HEK293T (cell line): ENCODE measurements around the gene SLC1A4.
"Not testable (repeated sequence)": the region's sequence is repeated elsewhere in the genome, so short reads cannot be mapped to it uniquely, and the experiment has no call there.

Experiments
- CTCF ChIA-PET: fragments of 350-600 bp; formaldehyde crosslinking; extraction: SDS; loops from one replicate; lab custom pipeline; 2021; ENCODE audit warnings: antibody characterized with exemption, inconsistent platforms; lab: Yijun Ruan, JAX
- POLR2A ChIA-PET: fragments of 350-600 bp; formaldehyde crosslinking; extraction: SDS; loops from one replicate; lab custom pipeline; 2020; ENCODE audit warnings: antibody characterized with exemption, inconsistent platforms; lab: Yijun Ruan, JAX
- DNase-seq: peaks from one replicate; pipeline ENCODE4 v3.0.0; 2012; ENCODE audit warnings: mixed read lengths; ENCODE audit errors: extremely low spot score
- ARNT ChIP-seq: fragments of 450-650 bp; IDR thresholded peaks from 2 replicates; pipeline ENCODE4 v1.6.1; 2017; ENCODE audit warnings: mild to moderate bottlenecking
- BHLHE40 ChIP-seq: fragments of 450-650 bp; IDR thresholded peaks from 2 replicates; pipeline ENCODE4 v1.6.1; 2016; ENCODE audit warnings: mild to moderate bottlenecking, moderate library complexity, borderline replicate concordance
- CTBP1 ChIP-seq: fragments of 450-650 bp; IDR thresholded peaks from 2 replicates; pipeline ENCODE4 v1.6.1; 2016; ENCODE audit warnings: borderline replicate concordance
- ELF4 ChIP-seq: fragments of 450-650 bp; IDR thresholded peaks from 2 replicates; pipeline ENCODE4 v1.6.1; 2017; ENCODE audit warnings: antibody characterized with exemption
- FOXA1 ChIP-seq: fragments of 450-650 bp; IDR thresholded peaks from 2 replicates; pipeline ENCODE4 v1.6.1; 2016; ENCODE audit warnings: mild to moderate bottlenecking
- FOXK2 ChIP-seq: fragments of 450-650 bp; IDR thresholded peaks from 2 replicates; pipeline ENCODE4 v1.6.1; 2016; ENCODE audit warnings: mild to moderate bottlenecking
- FOXM1 ChIP-seq: fragments of 450-650 bp; IDR thresholded peaks from 2 replicates; pipeline ENCODE4 v1.6.1; 2017; ENCODE audit warnings: mild to moderate bottlenecking, borderline replicate concordance
- HDGF ChIP-seq: fragments of 450-650 bp; IDR thresholded peaks from 2 replicates; pipeline ENCODE4 v1.6.1; 2017; ENCODE audit warnings: antibody characterized with exemption, borderline replicate concordance
- L3MBTL2 ChIP-seq: fragments of 450-650 bp; conservative IDR thresholded peaks from 2 replicates; pipeline ENCODE4 v1.6.1; 2016; ENCODE audit warnings: mild to moderate bottlenecking
- LEF1 ChIP-seq: fragments of 450-650 bp; IDR thresholded peaks from 2 replicates; pipeline ENCODE4 v1.6.1; 2017; ENCODE audit warnings: mild to moderate bottlenecking, borderline replicate concordance
- NFRKB ChIP-seq: fragments of 450-650 bp; IDR thresholded peaks from 2 replicates; pipeline ENCODE4 v1.6.1; 2016; ENCODE audit warnings: mild to moderate bottlenecking, moderate library complexity
- PKNOX1 ChIP-seq: fragments of 450-650 bp; IDR thresholded peaks from 2 replicates; pipeline ENCODE4 v1.6.1; 2016
- SP1 ChIP-seq: fragments of 450-650 bp; IDR thresholded peaks from 2 replicates; pipeline ENCODE4 v1.6.1; 2017
- SUZ12 ChIP-seq: fragments of 450-650 bp; IDR thresholded peaks from 2 replicates; pipeline ENCODE4 v1.6.1; 2016; ENCODE audit warnings: mild to moderate bottlenecking
- TARDBP ChIP-seq: fragments of 450-650 bp; IDR thresholded peaks from 2 replicates; pipeline ENCODE4 v1.6.1; 2016
- ZNF384 ChIP-seq: fragments of 450-650 bp; IDR thresholded peaks from 2 replicates; pipeline ENCODE4 v1.6.1; 2016

SLC1A4 gene

GRCh38 chr2:64963719-64964118, 25.5 kb upstream of the SLC1A4 start:
- POLR2A ChIA-PET: no interaction called here
- no peak for TF ChIP-seq ZNF384
- TF ChIP-seq HDGF: no peak
- TF ChIP-seq BHLHE40: no peak
- no peak for TF ChIP-seq ELF4
- DNase-seq: no peak
- CTCF ChIA-PET: no interaction called here

- DNase-seq: no peak
- ChIA-PET CTCF (no interaction called here), POLR2A (no interaction called here)
- TF ChIP-seq FOXM1: no peak
- no peak for TF ChIP-seq ARNT
- TF ChIP-seq HDGF: no peak
- TF ChIP-seq NFRKB: no peak
- no peak for TF ChIP-seq FOXA1
- TF ChIP-seq ELF4: no peak
- no peak for TF ChIP-seq LEF1
- TF ChIP-seq PKNOX1: no peak
- TF ChIP-seq SP1: no peak
- TF ChIP-seq L3MBTL2: no peak
- TF ChIP-seq TARDBP: no peak
- no peak for TF ChIP-seq CTBP1
Observed at GRCh38 chr2:64966017-64966416, 23.2 kb upstream of the SLC1A4 start.

- CTCF ChIA-PET: no interaction called here
- TF ChIP-seq BHLHE40 (no peak), ARNT (no peak), ELF4 (no peak), LEF1 (no peak), FOXM1 (no peak), SUZ12 (no peak), HDGF (no peak), CTBP1 (no peak), ZNF384 (no peak), FOXK2 (no peak), L3MBTL2 (no peak), FOXA1 (no peak), NFRKB (no peak), TARDBP (no peak)
- DNase-seq: no peak
- POLR2A ChIA-PET: no interaction called here
Observed at GRCh38 chr2:64966839-64967238, 22.4 kb upstream of the SLC1A4 start.

GRCh38 chr2:64967601-64968000, 21.6 kb upstream of the SLC1A4 start:
- ChIA-PET CTCF (no interaction called here), POLR2A (no interaction called here)
- no peak for DNase-seq
- TF ChIP-seq TARDBP: no peak

GRCh38 chr2:64969086-64969485, 20.1 kb upstream of the SLC1A4 start:
- DNase-seq, POLR2A ChIA-PET: not testable (repeated sequence)
- CTCF ChIA-PET: interaction anchor here (0.6 kb wide), 1 partner anchor 42 kb away, joined by 3 read pairs; no protein-coding TSS in a partner anchor

- DNase-seq: no peak
- CTCF ChIA-PET: no interaction called here
Observed at GRCh38 chr2:64970495-64970894, 18.7 kb upstream of the SLC1A4 start.

GRCh38 chr2:64972426-64972825, 16.8 kb upstream of the SLC1A4 start:
- POLR2A ChIA-PET: no interaction called here

More at GRCh38 chr2:64970495-64970894, 18.7 kb upstream of the SLC1A4 start:
- POLR2A ChIA-PET: no interaction called here
- TF ChIP-seq FOXK2: no peak
- no peak for TF ChIP-seq SP1
- TF ChIP-seq NFRKB: no peak

GRCh38 chr2:64972876-64973275, 16.3 kb upstream of the SLC1A4 start:
- POLR2A ChIA-PET: no interaction called here
- TF ChIP-seq ELF4 (no peak), FOXM1 (no peak), SP1 (no peak), ARNT (no peak), ZNF384 (no peak)
- CTCF ChIA-PET: interaction anchor here (1.0 kb wide), 1 partner anchor 55 kb away, joined by 4 read pairs; no protein-coding TSS in a partner anchor
- no peak for DNase-seq

More at GRCh38 chr2:64972426-64972825, 16.8 kb upstream of the SLC1A4 start:
- CTCF ChIA-PET: interaction anchor here (1.0 kb wide), 1 partner anchor 54 kb away, joined by 4 read pairs; no protein-coding TSS in a partner anchor
- TF ChIP-seq ZNF384 (no peak), PKNOX1 (no peak), SUZ12 (no peak), ELF4 (no peak), SP1 (no peak), FOXA1 (no peak)
- DNase-seq: no peak

- no peak for TF ChIP-seq HDGF
- TF ChIP-seq FOXK2: no peak
- no peak for TF ChIP-seq ARNT
- TF ChIP-seq L3MBTL2: no peak
- no peak for DNase-seq
- ChIA-PET POLR2A (no interaction called here), CTCF (no interaction called here)
Observed at GRCh38 chr2:64975232-64975821, 13.9 kb upstream of the SLC1A4 start.
